CD4-positive, alpha-beta T cell treated with Interleukin-17A for 4 hours (primary cell): ENCODE results near the gene ICAM3.
"Not testable (repeated sequence)": the region's sequence is repeated elsewhere in the genome, so short reads cannot be mapped to it uniquely, and the experiment has no call there.

Experiments
- DNase-seq: peaks from one replicate; pipeline ENCODE4 v3.0.0-alpha.2; 2020; ENCODE audit warnings: mixed read lengths

ICAM3 gene, protein sequence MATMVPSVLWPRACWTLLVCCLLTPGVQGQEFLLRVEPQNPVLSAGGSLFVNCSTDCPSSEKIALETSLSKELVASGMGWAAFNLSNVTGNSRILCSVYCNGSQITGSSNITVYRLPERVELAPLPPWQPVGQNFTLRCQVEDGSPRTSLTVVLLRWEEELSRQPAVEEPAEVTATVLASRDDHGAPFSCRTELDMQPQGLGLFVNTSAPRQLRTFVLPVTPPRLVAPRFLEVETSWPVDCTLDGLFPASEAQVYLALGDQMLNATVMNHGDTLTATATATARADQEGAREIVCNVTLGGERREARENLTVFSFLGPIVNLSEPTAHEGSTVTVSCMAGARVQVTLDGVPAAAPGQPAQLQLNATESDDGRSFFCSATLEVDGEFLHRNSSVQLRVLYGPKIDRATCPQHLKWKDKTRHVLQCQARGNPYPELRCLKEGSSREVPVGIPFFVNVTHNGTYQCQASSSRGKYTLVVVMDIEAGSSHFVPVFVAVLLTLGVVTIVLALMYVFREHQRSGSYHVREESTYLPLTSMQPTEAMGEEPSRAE

DNA sequence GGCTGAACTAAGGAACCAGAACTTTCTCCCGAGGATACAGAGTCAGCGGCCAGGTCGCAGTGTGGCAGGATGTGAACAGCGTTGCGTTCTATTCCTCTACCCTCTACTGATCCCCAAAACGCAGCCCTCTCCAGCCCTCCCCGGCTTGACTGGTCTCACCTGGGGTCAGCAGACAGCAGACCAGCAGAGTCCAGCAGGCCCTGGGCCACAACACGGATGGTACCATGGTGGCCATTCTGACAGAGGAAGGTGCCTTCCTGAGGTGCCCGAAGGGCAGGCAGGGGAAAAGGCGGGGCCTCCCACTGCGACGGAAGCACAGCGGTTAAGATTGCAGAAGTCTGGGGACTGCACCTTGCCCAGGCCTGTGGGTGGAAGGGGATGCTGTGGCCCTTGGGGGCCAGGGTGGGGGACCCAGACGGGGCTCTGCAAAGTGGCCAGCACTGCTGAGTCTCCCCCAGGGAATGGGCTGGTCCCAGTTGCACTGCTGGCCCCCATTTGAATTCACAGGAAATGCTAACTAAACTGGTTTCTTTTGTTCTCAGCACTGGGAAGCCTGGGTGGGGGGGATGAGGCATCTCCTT lies at the start of gene ICAM3:
Gene ICAM3 (minus strand): TSS at position 245 of the 581 bp plus-strand sequence. CDS start 10 bp downstream, at position 235.
- DNase-seq = peak; percentile 76

DNA sequence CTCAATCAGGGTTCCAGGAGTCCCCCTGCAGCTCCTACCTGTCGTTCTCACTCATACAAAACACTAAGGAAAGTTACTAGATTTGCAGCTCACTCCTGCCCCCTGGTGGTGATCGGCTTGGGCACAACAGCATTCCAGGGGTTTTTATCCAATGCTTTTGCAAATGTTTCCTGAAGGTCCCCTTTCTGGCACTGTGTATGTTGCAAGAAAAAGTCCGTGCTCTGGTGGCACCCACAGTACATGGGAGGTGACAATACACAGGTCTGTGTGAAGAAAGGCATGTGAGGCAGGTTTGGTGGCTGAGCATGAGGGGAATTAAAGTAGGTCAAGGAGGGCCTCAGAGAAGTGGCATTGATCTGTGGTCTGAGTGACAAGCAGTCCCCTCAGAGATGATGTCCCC lies 49.5 kb upstream of the ICAM3 start:
- peak; percentile 94 for DNase-seq

DNA sequence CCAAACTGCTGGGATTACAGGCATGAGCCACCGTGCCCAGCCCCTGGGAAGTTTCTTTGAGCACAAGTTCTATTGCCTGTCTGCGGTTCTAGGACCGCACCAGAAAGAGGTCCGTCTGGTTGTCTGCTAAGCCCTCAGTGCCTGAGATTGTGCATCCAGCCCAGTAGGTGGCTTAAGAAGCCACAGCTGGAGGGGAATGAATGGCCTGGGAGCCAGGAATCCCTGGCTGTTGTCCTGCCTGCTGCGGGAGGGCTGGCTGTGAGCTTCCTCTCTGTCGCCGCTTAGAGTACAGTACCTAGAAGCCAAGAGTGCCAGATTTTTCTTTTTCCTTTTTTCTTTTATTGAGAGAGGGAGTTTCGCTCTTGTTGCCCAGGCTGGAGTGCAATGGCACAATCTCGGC lies 45.2 kb upstream of the ICAM3 start:
- no peak for DNase-seq

DNA sequence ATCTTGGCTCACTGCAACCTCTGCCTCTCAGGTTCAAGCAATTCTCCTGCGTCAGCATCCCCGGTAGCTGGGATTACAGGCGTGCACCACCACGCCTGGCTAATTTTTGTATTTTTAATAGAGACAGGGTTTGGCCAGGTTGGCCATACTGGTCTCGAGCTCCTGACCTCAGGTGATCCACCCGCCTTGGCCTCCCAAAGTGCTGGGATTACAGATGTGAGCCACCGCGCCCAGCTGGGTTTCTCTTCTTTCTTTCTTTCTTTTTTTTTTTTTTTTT lies 43.7 kb upstream of the ICAM3 start:
- not testable (repeated sequence) for DNase-seq

DNA sequence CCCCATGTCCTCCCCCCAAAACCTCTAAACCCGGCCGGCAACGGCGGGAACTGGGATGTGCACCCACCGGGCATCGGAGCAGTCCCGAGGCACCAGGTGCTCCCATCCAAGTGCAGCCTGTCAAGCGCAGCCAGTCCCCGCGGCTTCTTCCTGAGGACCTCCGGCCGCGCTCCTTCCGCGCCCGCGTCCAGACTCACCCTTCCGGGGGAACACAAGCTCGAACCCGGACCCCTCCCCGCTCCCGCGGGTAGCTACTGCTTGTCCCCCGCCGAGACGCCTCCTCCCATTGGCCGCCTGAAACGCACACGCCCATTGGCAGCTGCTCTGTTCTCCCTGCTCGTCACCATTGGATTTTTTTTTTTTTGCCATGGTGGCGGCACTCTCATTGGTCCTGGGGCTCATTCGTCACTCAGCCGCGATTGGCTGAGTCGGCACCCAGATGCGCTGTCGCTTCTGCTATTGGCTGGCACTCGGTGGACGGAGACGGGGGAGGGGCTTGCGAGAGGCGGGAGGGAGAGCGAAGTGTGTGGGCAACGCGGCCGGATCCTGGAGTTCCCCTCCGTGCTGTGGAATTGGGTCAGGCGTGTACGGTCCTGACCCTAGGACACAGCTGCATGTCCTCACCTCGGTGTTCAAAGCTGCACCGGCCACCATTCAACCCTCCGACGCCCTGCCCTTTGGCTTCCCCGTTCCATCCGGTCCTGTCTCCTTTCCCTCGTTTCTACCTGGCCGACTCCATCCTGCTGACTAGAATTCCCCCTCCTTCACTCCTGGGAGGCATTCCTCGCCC lies 41.1 kb upstream of the ICAM3 start, which contains the start of gene TYK2:
Gene TYK2 (minus strand): TSS at position 260 of the 790 bp plus-strand sequence. CDS start 2,166 bp downstream, outside the sequence.
- peak; percentile 96 for DNase-seq

DNA sequence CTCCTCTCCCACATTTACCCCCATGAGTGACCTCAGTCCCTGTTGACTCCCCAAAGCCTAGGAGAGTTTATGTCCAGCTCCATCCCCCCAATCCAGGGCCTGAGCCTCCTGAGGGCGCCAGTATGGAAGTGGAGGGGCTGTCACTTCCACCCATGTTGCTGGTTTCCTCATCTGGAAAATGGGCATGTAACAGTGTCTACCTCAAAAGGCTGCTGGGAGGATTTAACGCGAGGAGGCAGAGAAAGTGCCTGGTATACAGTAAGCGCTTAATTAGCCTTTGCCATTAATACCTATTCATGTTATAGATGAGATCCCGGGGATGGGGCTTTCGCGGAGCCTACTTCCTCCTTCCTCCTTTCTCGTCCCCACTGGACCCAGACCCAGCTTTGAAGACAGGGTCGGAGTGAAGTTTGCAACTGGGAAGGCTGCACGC lies 40.5 kb upstream of the ICAM3 start:
- DNase-seq = no peak

DNA sequence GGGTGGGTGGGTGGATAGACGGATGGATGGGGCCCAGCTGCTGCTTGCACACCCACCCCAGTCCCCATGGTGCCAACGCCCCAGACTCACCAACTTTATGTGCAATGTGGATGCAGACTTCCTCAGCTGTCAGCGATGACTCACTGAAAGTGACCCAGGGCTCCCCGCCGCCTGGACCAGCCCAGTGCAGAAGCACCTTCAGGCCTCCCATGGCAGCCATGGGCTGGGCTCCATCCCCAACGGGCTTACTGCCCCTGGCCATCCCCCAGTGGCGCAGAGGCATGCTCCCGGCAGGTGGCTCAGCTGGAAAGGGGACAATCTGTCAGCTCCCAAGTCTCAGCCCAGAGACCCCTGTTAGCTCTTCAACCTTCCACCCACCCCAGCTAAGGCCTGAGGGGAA lies 38.7 kb upstream of the ICAM3 start:
- DNase-seq = no peak

DNA sequence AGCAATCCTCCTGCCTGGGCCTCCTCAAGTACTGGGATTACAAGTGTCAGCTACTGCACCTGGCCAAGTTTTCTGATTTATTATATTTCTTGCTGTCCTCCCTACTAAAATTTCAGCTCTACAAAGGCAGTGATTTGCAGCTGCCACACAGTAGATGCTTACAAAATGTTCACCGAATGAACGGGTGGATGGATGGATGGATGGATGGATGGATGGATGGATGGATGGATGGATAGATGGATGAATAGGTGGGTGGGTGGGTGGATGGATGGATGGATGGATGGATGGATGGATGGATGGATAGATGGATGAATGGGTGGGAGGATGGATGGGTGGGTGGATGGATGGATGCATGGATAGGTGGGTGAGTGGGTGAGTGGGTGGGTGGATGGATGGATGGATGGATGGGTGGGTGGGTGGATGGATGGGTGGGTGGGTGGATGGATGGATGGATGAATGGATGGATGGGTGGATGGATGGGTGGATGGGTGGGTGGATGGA lies 37.8 kb upstream of the ICAM3 start:
- DNase-seq = not testable (repeated sequence)

DNA sequence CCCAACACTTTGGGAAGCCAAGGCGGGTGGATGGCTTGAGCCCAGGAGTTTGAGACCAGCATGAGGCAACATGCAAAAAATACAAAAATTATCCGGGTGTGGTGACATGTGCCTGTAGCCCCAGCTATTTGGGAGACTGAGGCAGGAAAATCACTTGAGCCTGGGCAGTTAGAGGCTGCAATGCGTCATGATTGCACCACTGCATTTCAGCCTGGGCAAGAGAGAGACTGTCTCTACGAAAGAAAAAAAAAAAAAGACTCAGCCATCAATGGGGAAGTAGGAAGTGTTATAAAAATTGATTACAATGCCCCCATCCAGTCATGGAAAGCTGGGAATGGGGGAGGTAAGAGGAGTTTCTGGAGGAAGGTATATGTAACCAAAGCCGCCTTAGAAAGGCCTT lies 35.5 kb upstream of the ICAM3 start:
- DNase-seq = no peak

DNA sequence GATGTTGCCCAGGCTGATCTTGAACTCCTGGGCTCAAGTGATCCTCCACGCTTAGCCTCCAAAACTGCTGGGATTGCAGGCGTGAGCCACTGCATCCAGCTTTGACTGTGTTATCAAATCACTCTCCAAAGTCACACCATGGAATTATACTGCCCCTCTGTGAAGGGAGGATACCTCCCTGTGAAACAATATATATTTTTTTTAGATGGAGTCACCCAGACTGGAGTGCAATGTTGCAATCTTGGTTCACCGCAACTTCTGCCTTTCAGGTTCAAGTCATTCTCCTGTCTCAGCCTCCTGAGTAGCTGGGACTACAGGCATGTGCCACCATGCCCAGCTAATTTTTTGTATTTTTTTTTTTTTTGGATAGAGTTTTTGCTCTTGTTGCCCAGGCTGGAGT lies 33.3 kb upstream of the ICAM3 start:
- no peak for DNase-seq

DNA sequence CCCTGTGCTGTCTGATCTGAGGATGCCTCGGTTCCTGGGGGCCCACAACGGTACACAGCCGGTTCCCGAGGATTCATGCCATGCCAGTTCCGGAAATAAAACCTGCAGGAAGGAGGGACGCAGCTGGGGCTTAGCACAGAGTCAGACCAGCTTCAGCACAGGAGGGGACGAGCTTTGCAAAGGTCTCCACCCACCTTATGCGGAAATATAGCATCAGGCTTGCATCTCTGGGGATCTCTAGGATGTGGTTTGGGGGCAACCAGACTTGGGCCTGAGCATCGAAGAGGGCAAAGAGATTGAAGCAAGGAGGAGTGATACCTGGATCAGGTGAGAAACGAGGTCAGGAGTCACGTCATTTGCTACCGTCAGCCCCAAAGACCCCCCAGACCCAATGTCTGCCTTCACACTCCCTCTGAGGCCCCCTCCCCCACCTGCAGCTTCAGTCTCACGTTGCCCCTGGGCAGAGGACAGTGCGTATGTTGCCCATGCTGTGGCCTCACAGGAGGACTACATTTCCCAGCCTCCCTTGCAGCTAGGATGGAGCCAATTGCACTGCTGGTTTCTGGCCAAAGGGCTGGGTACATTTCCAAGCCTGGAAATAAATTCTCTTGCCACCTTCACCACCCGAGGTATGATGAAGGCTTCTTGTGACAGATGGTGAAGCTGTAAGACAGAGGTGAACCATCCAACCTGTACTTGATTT lies 28.8 kb upstream of the ICAM3 start:
- no peak for DNase-seq

DNA sequence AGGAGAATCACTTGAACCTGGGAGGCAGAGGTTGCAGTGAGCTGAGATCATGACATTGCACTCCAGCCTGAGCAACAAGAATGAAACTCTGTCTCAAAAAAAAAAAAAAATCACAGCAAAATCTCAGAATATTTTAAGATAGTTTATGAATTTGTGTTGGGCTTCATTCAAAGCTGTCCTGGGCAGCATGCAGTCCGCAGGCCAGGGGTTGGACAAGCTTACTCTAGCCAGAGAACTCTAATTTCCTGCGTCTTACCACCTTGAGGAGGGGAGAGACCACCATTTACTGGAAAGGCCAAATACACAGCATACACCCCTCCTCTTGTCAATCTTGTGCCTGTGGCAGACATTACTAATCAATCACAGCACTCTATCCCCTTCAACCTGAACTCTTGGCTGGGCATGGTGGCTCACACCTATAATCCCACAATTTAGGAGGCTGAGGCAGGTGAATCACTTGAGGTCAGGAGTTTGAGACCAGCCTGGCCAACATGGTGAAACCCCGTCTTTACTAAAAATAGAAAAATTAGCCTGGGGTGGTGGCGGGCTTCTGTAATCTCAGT lies 27.6 kb upstream of the ICAM3 start:
- DNase-seq = not testable (repeated sequence)

DNA sequence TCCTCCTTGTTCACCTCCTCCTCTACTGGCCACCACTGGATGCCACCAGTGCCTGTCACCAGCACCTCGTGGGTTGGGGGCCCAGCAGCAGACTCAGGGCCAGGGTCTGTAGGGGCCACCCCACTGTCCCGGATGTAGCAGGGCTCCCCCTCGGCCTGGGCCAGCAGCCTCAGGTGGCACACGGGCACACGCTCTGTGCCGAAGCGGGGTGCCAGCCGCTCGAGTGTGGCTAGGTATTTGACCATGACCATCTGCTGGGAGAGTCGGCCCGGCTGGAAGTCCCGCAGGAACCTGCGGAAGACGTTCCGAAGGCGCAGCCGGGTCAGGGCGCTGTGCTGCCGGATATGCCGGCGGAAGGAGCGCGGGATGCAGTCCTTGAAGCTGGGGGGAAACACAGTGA lies 26.1 kb upstream of the ICAM3 start:
- no peak for DNase-seq

DNA sequence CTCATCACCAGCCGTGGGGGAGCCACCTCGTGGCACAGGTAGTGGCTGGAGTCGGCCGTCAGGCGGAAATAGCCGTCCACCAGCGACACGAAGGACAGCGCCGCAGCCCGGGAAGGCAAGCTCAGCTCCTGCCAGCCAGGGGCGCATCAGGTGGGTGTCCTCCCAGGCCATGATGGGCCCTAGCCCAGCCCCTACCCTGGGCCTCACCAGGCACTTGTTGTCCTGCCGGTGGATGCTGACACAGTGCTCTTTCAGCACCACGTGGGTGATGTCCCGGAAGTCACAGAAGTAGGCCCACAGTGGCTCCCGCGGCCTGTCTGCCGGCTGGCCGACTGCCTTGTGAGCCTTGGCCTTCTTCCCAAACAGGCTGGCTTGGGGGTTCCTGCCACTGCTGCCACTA lies 25.2 kb upstream of the ICAM3 start:
- no peak for DNase-seq

DNA sequence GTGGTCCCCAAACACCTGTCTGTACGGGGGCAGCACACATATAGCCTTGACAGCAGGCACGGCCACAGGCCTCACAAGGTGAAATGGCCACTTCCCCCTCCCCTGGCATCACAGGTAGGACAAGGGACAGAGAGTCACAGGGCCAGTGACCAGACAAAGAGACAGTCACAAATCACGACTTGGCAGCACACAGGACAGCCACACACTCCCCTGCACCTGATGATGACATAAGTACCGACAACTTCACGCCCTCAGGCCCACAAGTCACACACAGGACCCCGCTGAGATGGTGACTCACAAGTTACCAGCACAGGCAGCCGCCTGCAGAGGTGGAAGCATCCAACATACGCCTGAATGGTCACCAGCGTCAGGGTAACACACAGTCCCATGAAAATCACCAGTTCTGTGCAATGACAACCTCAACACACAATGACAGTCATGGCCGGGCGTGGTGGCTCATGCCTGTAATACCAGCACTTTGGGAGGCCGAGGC lies 24.4 kb upstream of the ICAM3 start:
- DNase-seq = no peak

DNA sequence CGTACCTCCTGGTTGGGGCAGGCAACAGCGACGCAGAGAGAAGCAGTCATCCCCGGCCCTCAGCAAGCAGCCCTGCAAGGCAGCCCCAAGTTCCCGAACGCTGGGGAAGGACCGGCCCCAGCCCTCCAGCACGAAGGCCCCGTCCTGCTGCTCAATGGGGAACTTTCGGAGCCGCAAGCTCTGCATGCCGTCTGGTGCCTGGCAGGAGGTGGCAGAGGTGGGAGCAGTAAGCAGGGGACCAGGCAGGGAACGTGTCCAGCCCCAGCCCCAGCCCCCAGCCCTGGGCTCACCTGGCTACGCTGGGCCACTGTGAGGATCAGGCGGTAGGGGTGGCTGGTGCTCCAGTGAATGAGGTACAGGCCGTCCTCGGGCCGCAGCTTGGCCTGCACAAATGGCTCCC lies 22.8 kb upstream of the ICAM3 start:
- DNase-seq = no peak

DNA sequence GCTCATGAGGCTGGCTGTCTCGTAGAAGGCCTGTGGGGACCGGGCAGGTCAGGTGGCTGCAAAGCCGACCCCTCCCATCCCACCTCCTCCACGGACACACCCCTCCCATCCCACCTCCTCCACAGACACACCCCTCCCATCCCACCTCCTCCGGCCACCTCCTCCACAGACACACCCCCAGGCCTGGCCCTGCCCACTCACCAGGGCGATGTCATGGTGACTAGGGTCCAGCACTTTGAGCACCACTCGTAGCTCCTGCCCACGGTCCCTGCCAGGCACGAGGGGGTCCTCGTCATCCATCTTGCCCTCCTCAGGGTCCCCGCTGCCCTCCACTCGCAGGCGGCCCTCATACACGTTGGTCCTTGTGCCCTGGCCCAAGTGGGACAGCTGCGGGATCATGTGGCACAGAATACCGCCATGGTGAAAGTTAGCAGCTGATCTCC lies 22.2 kb upstream of the ICAM3 start:
- DNase-seq = no peak

DNA sequence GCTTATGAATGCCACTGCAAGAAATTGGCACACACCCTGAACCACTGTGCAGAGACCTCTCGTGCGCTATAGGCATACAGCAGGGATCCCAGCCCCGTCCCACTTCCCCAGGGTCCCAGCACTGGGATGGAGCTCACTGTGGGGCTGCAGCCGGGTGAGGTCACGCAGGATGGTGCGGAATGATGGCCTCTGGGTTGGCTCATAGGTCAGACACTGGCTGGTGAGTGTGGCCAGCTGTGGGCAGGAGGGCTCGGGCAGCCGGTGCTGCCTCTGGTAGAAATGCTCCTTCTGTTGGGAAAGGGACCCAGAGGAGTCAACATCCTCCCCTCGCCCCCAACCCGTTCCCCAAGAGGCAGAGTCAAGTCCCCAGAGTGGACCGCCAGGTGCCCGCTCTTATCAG lies 17.0 kb upstream of the ICAM3 start:
- no peak for DNase-seq

DNA sequence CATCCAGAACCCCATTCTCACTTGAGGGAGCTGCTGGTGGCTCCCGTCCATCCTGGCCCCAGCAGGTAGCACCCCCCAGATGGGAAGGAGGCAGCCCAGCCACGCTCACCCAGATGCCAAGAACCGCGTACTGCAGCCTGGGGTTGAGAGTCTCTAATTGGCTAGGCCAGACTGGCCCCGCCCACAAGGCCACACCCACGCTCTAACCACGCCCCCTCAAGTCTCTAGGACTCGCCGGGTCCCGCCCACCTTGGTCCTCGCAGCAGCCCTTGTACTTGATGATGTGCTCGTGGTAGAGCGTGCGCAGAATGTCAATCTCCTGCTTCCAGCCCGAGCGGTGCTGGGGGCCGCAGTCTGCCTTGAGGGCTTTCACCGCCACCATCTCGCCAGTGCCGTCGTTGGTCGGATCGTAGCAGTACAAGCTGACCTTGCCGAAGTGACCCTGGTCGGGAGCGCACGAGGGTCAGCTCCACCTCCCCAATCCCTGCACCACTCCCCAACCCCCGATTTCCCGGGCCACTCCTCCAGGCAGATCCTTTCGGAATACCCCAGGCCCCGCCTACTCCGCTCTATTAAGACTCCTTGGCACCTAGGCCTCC lies 14.5 kb upstream of the ICAM3 start:
- DNase-seq = peak; percentile 19

DNA sequence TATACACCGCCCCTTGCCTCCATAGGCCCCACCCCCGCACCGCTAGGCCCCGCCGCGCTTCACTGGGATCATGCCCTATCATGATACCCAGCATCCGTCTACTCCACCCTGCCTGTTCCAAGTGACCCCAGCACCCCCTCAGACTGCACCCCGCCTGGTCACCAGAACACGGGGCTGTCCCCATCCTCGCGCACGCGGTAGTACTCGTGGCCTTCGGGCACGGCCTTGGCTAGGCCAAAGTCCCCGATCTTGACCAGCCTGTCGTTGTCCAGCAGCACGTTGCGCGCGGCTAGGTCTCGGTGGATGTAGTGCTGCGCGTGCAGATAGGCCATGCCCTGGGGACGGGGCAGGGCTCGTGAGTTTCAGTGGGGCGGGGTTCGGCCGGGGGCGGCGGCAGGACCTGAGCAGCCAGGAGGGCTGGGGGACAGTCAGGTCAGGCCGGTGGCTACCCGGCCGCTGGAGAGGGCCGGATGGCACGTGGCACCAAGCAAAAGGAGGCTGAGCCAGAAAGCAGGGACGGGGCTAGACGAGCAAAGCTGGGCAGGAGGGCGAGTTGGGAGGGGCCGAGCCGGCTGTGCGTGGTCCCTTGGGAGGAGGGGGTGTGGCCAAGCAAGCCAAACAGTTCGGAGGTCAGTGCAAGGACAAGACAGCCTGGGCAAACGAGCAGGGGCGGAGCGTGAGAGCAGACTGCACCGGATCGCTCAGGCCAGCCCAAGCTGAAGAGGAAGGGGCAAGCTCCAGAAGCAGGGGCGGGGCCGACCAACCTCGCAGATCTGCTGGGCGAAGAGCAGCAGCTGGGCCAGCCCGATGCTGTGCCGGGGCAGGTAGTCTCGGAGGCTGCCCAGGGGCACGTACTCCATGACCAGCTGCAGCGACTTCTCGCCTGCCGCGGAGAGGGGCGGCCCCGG lies 13.6 kb upstream of the ICAM3 start:
- DNase-seq = no peak

DNA sequence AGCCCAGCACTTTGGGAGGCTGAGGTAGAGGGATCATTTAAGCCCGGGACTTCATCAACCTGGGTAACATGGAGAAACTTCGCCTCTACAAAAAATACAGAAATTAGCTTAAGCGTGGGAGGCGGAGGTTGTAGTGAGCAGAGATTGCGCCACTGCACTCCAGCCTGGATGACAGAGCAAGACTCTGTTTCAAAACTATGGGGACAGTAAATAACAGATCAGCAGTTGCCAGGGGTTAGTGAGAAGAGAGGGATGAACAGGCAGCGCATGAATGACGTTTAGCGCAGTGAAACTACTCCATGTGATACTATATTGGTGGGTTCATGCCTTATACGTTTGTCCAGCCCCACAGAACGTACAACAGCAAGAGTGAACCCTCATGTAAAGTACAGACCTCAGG lies 7.1 kb upstream of the ICAM3 start:
- DNase-seq = no peak
